NK-92 (cell line): ENCODE results near the gene KAZN.
"Not testable (repeated sequence)": the region's sequence is repeated elsewhere in the genome, so short reads cannot be mapped to it uniquely, and the experiment has no call there.

ENCODE experiments used
- DNase-seq: peaks from one replicate; lab custom pipeline; 2025; ENCODE audit not compliant: unreplicated experiment; lab: John Stamatoyannopoulos, UW

KAZN gene

GRCh38 chr1:15018767-15019166, 420.3 kb downstream of the KAZN start:
- no peak for DNase-seq

GRCh38 chr1:15020943-15021745, 422.7 kb downstream of the KAZN start:
- DNase-seq: no peak

GRCh38 chr1:15022048-15022447, 423.6 kb downstream of the KAZN start:
- no peak for DNase-seq

GRCh38 chr1:15023205-15023604, 424.7 kb downstream of the KAZN start:
- DNase-seq: no peak

- DNase-seq: no peak
Measured at GRCh38 chr1:15023976-15024375, 425.5 kb downstream of the KAZN start.

- no peak for DNase-seq
Measured at GRCh38 chr1:15026117-15026489, 427.6 kb downstream of the KAZN start.

- no peak for DNase-seq
Measured at GRCh38 chr1:15027515-15027986, 429.1 kb downstream of the KAZN start.

- no peak for DNase-seq
Measured at GRCh38 chr1:15028102-15028501, 429.6 kb downstream of the KAZN start.

- DNase-seq: no peak
Measured at GRCh38 chr1:15028616-15029015, 430.1 kb downstream of the KAZN start.

- no peak for DNase-seq
Measured at GRCh38 chr1:15029036-15029435, 430.6 kb downstream of the KAZN start.

GRCh38 chr1:15029786-15030185, 431.3 kb downstream of the KAZN start:
- no peak for DNase-seq

- DNase-seq: no peak
Measured at GRCh38 chr1:15031251-15031933, 432.9 kb downstream of the KAZN start.

GRCh38 chr1:15033264-15033663, 434.8 kb downstream of the KAZN start:
- DNase-seq: no peak

GRCh38 chr1:15034656-15035055, 436.2 kb downstream of the KAZN start:
- no peak for DNase-seq

- no peak for DNase-seq
Measured at GRCh38 chr1:15035236-15035635, 436.8 kb downstream of the KAZN start.

GRCh38 chr1:15036101-15036500, 437.6 kb downstream of the KAZN start:
- DNase-seq: no peak

- no peak for DNase-seq
Measured at GRCh38 chr1:15038232-15039016, 439.9 kb downstream of the KAZN start.

- DNase-seq: no peak
Measured at GRCh38 chr1:15039017-15039648, 440.6 kb downstream of the KAZN start.

- no peak for DNase-seq
Measured at GRCh38 chr1:15039901-15040300, 441.4 kb downstream of the KAZN start.

- DNase-seq: not testable (repeated sequence)
Measured at GRCh38 chr1:15040685-15041084, 442.2 kb downstream of the KAZN start.

- DNase-seq: no peak
Measured at GRCh38 chr1:15042866-15043265, 444.4 kb downstream of the KAZN start.
